Measurements from ENCODE around the gene DCUN1D2.

DCUN1D2 gene

DNA sequence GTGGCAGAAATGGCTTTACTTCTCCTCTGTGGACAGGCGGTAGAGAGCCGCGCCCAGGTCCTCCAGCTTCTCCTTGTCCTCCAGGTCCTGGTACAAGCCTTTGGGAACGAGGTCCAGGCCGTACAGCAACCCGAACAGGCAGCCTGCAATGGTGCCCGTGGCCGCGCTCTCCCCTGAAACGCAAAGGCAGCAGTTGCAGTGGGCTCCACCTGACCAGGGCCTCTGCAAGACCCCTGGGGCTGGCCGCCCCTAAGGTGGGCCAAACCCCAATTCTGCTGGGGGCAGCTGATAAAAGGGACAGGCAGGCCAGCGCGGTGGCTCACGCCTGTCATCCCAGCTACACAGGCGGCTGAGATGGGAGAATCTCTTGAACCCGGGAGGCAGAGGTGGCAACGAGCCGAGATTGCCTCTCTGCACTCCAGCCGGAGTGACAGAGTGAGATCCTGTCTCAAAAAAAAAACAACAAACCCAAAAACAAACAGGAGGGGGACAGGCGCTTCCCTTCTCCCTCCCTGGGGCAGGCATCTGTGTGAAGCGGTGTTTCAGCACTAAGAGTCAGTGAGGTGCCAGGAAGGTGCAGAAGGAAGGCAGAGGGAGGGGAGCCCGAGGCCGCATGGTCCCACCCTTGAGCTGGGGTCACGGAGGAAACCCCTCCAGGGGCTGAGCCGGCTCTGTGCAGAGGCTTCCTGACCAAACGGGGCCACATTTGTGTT is 67.5 kb downstream of the DCUN1D2 start:
- DNase-seq = no peak

DNA sequence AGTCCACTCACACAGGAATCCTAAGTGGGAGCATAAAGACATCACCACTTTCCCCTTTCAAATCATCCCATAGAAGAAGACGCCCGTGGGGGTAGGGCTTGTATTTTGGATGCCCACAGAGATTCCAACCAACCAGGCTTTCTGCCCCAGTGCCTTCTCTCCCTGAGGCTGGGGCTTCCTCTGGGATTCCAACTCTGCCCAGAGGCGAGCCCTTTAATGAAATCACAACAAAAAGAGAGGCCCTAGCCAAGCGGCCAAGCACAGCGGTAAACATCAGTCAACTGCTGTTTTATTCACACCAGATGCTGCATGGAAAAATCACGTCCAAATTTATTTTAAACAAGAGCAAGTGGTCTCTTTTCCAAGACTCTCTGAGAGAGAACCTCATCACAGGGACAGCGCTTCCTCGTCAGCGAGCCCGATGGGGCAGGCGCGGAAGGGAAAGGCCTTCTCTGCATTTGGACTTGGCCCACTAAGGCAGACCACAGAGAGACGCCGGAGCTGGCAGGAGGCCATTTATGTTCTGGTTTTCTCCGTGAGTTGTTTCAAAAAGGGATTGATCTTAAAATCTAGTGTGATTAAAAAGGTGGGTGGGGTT is 68.7 kb downstream of the DCUN1D2 start:
- DNase-seq = no peak

DNA sequence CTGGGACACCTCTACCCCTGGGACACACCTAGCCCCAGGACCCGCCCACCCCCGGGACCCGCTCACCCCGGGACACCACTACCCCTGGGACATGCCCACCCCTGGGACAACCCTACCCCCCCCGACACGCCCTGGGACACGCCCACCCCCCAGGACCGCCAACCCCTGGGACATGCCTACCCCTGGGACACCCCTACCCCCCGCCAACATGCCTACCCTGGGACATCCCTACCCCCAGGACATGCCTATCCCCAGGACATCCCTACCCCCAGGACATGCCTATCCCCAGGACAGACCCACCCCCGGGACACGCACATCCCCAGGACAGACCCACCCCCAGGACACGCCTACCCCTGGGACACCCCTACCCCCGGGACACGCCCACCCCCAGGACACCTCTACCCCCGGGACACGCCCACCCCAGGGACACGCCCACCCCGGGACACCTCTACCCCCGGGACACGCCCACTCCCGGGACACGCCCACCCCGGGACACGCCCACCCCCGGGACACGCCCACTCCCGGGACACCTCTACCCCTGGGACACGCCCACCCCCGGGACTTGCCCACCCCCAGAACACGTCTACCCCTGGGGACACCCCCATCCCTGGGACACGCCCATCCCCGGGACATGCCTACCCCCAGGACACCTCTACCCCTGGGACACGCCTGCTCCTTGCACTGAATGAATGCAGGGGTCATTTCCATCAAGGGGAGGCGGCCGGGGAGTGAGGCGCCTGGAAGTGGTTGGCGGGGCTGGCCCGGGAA is 69.5 kb downstream of the DCUN1D2 start:
- DNase-seq = no peak

DNA sequence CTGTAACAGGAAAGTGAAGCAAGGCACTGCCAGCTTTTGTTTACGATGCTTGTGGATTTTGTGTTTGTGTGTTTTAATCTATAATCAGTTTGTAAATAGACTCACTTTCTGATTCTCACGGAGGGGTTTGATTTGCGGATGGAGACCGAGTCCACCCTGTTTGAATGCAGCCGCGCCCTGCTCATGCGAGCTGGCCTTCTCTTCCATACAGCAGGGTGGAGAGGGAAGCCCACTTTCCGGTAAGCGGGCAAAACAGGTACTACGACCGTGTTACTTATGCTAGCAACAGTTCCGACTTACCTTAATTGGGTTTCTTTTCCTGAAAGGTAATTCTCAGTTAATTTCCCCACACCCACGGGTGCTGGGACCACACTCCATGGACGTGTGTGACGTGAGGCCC is 70.3 kb downstream of the DCUN1D2 start:
- no peak for DNase-seq

DNA sequence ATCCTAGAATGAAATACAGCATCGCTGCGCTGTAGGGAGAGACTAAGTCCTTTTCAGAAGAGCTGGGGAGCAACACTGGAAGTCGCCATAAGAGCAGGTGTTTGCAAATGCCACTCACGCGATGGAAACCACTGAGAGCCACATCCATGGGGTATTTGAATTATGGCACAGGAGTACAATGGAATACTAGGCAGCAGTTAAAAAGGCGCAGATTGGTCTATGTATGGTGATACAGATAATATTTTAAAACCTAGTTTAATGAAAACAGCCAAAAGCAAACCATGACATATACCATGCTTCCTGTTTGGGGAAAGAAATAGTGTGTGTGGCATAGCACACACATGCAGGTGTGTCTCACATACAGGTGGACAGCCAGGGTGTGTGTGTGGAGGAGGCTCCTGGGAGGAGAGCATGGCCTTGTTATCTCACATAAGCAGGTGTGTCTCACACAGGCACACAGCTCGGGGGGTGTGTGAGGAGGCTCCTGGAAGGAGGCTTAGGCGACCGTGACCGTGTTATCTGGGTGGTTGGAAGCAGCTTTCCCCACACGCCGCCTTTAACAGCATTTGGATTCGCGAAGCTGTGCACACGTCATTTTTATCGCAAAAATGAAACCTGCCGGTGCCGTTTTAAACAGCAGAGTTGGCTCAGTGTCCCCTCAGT is 70.8 kb downstream of the DCUN1D2 start:
- no peak for DNase-seq

DNA sequence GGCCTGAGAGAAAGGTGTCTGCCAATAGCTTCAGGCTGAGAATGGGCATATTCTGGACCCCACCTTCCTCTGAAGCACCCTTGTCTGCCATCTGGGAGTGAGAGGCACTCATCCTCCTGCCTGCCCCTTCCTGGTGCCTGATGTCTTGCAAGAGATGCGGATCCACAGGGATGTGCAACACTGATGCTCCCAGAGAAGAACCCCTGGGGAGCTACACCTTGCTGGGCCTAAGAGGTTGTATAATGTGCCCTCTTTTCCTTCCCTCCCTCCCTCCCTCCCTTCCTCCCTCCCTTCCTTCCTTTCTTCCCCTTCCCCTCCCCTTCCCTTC is 71.8 kb downstream of the DCUN1D2 start:
- no peak for DNase-seq

DNA sequence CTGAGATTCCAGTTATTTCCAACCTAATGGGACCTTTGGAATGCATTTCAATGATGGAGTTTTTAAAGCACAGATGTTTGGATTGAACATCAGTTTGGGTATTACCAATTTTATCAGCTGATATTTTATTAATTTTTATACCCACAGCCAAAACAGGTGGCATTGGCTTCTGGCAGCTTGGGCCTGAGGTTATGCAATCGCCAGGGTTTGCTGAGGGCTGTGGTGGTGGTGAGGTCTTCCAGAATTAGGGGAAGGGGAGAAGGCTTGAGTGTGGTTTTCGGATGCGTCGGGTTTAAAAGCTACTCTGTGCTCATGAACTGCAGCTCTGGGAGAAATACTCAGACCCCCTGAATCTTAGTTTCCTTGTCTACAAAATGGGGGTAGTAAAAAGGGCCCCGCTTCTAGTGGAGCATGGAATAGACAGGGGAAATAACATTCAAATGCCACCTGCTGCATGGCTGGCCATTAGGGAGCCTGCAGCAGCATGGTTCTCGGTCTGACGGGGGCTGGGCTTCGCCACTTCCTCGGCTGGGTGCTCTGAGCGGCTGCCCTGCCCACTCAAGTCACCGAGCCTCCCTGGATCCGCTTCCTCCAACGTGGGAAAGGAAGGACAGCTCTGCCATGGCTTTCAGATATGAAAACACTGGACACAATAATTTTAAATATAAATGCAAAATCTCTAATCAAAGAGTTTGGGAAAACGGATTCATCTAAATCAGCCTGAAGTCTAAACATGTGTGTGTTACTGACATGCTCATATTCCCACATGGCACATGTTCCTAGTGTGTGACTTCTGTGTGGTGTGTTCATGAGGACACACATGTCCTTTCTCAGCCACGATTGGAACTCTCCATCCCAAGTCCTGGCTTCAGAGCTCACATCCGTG is 72.4 kb downstream of the DCUN1D2 start:
- no peak for DNase-seq

DNA sequence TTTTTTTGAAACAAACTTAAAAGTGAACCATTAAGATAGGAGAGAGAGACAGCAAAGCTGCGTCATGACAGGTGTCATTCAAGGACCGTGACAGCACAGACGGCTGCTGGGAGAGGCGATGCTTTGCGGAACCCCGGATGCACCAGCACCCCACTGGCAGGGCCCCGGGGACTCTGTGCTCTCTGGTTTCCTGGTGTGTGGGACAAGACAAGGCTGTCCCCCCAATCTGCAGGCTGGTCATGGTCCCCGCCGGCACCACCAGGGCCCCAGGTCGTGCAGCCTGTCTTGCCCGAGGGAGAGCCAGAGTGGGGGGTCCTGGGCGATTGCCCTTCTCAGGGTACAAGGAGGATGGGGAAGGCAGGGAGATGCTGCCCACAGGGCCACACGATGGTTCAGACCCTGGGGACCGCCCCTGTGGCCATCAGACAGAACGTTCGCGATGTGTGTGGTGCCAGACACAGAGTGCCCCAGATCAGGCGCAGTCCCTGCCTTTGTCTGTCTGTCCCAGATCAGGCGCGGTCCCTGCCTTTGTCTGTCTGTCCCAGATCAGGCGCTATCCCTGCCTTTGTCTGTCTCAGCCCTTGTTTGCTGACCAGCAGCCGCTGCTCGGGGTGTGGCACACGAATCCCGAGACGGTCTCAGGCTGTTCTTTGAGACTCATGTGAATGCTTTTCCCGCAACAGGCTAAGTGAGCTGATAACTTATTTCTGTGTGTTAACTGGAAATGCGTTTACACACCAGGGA is 73.3 kb downstream of the DCUN1D2 start:
- no peak for DNase-seq

DNA sequence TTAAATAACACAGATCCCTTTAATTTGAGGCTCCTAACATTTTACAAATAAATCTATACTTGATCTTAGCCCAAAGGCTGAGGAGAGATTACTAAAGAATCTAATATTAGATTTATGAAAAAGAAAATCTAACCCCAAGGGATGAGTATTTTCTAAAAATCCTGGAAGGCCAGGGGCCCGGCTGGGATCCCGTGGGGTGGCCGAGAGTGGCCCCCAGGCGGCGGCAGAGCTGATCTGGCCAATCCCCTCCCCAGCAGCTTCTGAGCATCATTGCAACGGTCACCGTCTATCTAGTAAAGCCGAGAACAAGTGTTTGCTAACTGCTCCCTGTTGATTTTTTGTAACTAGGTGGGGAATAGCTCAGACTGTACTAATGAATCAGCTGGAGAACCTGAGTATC is 74.7 kb downstream of the DCUN1D2 start:
- DNase-seq = no peak

DNA sequence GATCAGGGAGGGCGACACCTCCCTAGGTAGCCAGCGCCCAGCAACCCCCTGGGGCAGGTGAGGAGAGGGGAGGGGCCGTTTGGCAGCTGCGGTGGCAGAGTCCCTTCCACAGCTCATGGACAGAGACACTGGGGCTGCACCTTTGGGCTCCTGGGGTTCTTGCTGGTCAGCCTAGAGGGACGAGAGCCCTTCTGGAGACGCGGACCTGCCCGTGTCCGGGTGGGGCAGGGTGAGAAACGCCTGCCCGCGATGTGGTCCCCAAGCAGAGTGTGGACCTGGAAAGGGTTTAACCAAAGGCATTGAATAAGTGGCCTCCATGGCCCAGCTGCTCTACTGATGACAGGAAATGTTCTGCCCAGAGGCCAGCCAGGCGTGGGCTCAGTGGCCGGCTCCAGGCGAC is 75.5 kb downstream of the DCUN1D2 start:
- DNase-seq = no peak

DNA sequence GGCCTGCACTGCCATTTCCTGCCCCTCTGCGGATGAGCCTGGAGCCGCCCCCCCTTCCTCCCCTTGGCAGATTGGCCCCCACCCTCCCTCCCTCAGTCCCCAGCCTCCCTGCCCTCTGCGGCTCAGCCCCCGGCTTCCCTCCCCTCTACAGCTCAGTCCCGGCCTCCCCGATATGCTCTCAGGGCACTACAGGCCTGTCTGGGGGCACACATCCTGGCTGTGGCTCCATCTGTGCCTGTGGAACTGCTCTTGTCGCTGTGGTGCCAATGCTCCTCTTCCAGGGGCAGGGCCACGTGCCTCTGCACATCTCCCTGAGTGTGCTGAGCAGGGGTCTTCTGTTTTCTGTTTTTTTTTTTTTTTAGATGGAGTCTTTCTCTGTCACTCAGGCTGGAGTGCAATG is 76.2 kb downstream of the DCUN1D2 start:
- DNase-seq = no peak

DNA sequence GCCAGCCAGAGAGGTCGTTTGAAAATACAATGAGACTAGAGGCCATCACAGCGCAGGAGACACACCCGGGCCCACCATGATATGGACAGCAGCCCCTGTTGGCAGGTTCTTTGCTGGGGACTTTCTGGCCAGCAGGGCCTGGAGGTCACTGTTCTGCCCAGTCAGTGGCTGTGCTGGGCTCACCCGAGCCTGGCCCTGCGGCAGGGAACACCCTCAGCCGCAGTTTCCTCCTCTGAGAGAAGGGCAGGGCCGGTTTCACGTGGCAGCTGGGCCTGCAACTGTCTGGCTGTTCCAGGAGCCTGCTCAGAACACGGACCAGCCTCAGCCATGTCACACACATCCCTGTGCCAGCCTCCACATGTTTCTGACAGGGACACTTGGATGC is 76.6 kb downstream of the DCUN1D2 start:
- no peak for DNase-seq

DNA sequence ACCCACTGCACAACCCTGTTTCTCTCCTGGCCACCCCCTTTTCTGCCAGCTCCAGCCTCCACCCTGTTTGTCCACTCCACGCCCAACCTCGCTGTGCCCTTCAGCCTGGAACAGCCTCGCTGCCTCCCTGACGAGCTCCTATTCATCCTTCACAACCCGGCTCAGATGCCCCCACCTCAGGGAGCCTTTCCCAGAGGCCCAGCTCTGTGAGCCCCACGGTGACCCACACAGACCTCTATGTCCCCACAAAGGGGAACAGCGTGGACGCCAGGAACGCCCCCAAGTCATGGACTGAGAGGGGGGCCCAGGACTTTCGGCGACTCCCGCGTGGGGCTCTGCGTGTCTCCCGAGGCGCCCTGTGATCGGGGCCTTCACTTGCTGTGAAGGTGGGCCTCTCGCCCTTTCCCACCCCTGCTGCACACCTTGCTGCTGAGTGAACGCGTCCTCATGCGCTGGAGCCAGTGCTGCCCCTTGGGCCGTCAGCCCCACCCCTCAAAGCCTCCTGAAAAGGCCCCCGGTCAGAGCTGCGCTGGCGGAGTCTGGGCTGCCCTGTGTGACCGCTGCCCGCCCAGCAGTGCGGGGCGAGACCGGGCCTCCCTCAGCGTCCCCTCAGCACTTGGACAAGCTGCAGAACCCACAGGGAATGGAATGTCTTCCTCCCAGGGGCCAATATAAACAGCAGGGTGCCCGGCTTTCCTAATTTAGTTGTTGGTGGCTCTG is 77.2 kb downstream of the DCUN1D2 start:
- DNase-seq = no peak

DNA sequence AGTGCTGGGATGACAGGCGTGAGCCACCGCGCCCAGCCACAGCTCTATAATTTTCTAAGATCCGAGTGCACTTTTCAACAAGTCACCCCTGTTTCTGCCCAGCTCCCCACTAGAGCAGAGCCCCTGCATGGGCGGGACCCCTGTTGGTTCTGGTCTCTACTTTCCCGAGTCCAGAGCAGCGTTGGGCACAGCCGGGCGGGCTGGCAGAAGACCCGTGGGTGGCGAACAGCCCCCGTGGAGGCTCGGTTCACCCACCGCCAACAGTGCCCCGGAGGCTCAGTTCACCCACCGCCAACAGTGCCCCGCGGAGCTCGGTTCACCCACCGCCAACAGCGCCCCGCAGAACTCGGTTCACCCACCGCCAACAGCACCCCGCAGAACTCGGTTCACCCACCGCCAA is 78.1 kb downstream of the DCUN1D2 start:
- no peak for DNase-seq

DNA sequence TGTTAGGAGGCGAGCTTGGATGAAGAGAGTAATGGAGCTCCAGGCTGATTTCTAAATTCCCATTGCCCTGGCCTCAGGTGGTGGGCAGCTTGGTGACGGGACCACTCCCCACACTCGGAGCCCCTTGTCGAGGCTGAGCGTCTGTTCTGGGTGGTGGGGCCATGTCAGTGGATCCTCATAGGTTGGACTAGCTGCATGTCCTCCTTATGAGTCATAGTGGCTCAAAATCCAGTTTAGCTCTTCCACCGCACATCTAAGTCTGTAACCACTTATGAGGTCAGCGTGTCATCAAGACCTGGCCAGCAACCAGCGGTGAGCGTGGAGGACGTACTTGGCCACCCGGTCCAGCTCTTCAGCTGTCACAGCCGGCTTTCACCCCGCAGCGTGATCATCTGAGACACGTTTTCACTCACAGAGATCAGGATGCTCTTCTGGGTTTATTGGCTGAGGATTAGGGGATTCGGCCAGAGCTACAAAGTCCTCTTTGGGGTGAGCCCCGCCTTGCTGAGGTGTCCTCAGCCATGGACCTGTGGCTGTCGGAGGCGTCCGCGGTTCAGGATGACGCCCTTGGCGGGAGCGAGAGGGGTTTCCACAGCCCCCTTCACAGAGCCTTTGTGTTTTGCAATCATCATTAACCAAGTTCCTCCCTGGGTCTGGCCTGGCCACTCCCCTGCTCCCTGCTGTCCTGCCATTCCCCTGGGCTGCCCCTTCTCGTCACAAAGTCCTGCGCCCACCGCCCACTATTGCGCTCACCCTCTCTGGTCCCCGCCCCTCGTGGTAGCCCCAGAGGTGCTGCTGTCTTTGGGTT is 79.1 kb downstream of the DCUN1D2 start:
- no peak for DNase-seq

DNA sequence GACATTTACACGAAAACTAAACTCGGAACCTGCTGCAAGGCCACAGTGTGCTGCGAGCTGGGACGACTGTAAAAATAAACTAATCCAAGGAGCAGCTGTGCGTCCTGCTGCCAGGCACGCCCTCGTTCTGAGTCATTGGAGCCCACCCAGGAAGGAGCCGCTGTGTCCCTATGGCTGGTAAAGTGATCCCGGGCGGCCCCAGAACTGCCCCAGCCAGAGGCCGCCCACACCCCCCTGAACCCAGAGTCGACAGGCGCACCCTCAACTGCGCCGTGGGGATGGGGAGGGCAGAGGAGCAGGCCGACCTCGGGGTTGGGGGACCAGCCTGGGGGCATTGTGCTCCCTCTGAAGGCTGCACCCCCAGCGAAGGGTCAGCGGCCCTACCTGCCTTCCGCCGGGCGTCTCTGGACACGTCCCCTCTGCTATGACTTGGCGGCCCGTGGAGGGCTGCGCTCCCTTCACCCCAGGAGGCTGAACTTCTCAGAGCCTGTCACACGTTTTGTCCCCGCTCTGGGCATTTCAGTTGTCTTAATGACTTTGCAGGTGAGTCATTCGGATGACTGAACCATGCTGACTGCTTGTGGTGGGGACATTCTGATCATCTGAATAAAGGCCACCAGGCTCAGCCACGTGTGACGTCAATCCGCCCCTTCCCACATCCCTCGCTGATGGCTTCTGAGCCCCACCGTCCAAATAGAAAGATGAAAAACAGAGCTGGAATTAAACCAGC is 79.9 kb downstream of the DCUN1D2 start:
- DNase-seq = no peak

DNA sequence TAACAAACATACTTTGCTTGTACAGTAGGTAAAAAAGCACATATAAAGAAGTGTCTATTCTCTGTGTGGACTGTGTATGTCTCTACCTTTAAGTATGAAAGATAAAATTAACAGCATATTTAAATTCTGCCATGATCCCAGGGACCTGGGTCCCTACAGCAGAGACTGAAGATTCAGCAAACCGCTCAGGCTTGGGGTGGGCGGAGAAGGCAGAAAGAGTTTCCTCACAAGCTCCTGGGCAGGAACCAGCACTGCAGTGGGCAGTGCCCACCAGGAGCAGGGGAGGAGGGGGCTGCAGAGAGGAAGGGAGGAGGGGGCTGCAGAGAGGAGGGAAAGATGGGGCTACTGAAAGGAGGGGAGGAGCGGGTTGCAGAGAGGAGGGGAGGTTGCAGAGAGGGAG is 81.9 kb downstream of the DCUN1D2 start:
- DNase-seq = no peak

DNA sequence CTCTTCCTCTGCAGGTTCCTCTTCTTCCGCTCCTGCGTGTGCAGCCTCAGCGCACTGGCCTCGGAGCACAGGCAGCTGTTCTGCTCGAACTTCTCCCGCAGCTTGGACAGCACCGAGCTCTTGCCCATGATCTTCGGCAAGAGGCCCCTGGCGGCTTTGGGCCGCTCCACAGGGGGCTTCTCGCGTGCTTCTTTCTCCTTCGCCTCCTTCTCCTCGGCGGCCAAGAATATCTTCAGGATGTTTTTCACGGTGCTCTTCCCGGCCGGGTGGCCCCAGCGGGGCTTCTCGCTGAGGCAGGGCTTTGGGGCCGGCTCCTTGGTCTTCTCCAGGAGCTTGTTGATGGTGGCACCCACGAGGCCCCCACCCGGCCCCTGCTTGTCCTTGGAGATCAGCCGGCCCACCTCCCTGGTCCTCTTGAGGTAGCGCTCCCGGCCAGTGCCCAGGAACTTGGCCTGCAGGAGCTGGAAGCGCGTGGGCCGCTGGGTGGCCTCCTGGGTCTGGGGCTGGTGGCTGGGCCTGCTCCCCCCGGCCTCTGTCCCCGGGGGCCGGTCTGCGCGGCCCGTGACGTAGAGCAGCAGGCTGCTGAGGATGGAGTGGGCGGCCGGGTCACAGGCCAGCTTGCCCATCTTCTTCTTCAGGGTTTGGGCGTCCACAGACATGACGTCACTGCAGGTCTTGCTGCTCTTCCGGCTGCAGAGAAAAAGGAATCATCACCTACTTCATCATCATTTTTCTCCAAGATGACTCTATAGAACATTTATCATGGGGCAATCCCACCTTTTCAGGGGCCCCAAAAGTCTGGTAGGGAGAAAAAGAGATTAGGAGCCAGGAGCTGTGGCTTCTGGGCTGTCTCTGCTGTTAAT is 82.7 kb downstream of the DCUN1D2 start:
- no peak for DNase-seq

DNA sequence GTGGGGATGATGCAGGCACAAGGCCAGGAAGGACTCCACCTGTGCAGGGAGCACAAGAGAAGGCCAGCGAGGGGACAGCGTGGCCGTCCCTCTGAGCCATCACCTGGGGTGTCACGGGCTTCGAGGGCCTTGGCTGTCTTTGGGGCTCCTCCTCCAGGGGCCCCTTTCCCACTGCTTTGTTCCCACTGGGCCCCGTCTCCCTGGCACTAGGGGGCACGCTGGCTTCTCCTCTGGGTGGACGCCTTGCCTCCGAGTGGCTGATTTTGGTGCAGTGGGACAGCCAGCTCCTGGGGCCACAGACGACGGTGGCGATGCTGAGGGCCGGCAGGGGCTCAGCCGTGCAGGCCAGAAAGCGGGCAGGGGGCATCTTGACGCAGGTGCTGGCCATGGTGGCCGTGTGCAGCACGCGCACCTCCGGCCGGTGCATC is 83.4 kb downstream of the DCUN1D2 start:
- DNase-seq = no peak

Measured in GDM1 (cell line).